Umbilical cord (tissue), 2 donors: ENCODE measurements around the gene ANKRD35. TPM values are rescaled to one million over a fixed set of nuclear protein-coding genes. Genes with fewer than 3 reads are reported as not detected.
"Not testable (repeated sequence)": the region's sequence is repeated elsewhere in the genome, so short reads cannot be mapped to it uniquely, and the experiment has no call there.

Source experiments
- DNase-seq: peaks from one replicate; pipeline ENCODE4 v3.0.0-alpha.2; 2015; ENCODE audit warnings: low spot score
- total RNA-seq: library from RNA; depleted of rRNA; stranded (reverse); fragments of >200 nt; gene quantifications from one replicate; pipeline ENCODE4 v1.2.3, GENCODE V29; 2014; ENCODE audit warnings: low replicate concordance; ENCODE audit not compliant: insufficient read depth

The ANKRD35 gene, protein sequence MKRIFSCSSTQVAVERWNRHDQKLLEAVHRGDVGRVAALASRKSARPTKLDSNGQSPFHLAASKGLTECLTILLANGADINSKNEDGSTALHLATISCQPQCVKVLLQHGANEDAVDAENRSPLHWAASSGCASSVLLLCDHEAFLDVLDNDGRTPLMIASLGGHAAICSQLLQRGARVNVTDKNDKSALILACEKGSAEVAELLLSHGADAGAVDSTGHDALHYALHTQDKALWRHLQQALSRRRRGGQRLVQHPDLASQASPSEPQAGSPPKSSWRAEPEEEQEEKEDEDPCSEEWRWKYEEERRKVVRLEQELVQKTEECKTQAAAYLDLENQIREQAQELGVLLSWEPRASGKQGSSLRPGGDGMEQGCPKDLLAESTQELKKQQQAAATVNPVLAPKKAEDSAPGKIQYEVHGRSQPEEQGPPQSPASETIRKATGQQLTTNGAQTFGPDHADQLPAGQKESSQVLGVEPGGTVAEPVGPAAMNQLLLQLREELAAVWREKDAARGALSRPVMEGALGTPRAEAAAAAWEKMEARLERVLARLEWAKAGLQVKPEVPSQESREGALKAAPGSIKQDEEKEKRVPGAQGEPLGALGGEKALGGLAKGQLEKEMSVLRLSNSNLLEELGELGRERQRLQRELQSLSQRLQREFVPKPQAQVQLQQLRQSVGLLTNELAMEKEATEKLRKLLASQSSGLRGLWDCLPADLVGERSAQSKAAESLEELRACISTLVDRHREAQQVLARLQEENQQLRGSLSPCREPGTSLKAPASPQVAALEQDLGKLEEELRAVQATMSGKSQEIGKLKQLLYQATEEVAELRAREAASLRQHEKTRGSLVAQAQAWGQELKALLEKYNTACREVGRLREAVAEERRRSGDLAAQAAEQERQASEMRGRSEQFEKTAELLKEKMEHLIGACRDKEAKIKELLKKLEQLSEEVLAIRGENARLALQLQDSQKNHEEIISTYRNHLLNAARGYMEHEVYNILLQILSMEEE
- 0.72 TPM for total RNA-seq

DNA sequence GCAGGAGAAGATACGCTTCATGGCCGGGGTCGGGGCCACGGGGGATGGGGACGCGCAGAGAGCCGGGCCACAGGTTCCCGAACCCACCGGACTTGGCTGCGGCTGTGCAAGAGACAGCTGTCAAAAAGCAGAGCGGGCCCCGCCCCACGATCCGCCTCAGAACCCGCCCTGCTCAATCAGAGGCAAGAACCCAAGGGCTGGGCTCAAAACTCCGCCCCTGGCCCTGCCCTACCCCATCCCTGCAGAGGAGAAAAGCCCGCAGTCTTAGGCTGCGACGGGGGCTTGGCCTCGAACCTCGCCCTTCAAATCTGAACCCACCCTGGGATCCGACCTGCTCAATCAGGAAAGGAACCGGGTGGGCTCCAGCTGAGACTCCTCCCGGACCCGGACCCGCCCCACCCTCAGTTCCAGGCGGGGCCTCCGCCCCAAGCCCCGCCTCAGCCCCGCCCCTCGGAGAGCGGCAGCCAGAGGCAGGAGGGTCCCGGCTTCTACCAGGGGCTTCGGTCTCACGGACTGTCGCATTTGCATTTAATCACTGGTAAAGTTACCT is at the start of gene ANKRD35:
ANKRD35 (minus strand) TSS at position 129 of the 550 bp plus-strand sequence; CDS start at position 21, 108 bp downstream.
- peak; percentile 86 for DNase-seq

DNA sequence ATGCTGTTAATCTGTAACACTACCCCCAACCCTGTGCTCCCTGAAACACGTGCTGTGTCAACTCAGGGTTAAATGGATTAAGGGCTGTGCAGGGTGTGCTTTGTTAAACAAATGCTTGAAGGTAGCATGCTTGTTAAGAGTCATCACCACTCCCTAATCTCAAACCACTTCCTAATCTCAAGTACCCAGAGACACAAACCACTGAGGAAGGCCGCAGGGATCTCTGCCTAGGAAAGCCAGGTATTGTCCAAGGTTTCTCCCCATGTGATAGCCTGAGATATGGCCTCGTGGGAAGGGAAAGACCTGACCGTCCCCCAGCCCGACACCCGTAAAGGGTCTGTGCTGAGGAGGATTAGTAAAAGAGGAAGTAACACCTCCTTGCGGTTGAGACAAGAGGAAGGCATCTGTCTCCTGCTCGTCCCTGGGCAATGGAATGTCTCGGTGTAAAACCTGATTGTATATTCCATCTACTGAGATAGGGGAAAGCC is 46.9 kb upstream of the ANKRD35 start:
- DNase-seq = not testable (repeated sequence)

DNA sequence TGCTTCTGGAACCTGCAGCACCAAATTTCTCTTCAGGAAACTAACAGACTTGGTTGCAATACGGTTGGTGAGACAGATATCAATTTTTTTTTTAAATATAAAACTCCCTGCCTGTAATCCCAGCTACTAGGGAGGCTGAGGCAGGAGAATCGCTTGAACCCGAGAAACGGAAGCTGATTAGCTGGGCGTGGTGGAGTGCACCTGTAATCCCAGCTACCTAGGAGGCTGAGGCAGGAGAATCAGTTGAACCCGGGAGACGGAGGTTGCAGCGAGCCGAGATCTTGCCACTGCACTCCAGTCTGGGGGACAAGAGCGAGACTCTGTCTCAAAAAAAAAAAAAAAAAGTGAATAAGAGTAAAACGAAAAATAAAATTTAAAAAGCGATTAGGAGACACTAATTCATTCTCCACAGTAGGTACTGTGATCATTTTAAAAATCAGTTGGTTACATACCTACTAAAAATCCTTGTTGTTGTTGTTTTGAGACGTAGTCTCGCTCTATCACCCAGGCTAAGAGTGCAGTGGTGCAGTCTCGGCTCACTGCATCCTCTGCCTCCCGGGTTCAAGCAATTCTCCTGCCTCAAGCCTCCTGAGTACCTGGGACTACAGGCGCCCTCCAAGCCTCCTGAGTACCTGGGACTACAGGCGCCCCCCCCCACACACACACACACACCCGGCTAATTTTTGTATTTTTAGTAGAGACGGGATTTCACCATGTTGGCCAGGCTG is 42.4 kb upstream of the ANKRD35 start:
- DNase-seq = no peak

DNA sequence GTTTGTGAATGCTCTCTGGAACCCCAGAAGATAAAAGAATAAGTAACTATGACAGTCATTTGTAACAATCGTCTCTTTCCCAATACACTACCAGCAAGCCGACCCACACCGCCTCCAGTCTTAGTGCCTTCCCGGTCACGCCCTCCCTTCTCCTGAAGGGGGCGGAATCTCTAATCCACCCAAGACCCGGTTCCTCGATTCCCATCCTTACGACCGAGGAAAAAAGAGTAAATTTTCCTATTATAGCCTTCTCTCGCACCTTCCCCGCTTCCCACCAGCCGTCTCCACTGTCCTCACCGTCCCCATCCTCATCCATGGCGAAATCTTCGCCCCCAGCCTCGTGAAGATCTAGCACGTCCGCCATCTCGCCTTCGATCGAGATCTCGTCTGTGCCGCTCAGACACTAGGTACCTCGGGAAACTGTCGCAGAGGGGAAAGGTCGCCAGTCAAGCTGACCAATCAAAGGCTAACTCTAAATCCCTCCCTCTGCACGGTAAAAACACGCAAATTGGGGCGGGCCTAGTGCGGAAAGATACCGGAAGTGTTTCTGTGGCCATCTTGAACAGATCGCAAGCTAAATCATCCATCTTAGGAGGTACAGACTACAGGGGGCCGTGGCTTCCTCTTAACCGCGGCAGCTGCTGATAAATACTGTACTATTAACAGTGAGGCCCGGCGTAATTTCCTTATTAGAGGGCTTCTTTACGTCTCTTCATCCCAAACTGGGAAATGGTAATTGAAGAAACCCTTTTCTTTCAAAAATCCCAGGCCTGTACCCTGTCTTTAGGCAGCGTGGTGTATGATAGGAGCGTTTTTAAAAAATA is 41.6 kb upstream of the ANKRD35 start, which contains the start of gene RBM8A:
RBM8A (minus strand) TSS at position 422 of the 824 bp plus-strand sequence; CDS start at position 364, 58 bp downstream.
- peak; percentile 99 for DNase-seq

DNA sequence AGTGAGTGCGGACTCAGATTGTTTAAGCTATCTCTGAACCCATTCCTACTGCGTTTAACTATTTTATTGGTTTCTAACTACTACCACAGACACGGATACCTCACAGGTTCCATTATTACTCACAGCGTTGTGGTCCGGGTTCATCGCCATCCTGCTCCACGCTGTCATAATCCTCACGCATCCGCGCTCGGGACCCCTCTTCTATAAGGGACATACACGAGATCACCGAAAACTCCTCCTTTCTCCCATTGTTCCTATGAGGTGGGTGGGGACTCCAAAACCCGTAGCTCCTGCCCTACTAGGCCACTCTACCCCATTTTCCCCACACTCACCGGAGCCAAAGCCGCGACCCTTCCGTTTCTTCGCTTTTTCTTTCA is 41.0 kb upstream of the ANKRD35 start:
- DNase-seq = no peak

DNA sequence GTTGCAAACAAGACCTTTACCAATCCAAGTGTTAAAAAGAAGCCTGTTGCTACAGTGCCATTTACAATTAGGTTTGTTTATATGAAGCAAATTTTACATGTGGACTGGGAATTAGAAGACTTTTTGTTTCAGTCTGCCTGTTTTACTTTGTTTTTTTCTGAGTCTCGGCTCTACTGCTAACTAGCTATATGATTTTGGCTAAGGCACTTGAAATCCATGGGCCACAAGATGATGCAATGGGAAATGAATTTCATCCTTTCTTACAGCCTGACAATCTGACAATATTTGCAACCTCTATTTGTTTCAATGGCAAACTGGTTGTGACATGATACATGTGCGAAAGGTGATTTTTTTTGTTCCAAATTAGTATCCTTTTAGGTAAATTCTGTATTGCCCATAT is 36.6 kb upstream of the ANKRD35 start:
- DNase-seq = no peak

DNA sequence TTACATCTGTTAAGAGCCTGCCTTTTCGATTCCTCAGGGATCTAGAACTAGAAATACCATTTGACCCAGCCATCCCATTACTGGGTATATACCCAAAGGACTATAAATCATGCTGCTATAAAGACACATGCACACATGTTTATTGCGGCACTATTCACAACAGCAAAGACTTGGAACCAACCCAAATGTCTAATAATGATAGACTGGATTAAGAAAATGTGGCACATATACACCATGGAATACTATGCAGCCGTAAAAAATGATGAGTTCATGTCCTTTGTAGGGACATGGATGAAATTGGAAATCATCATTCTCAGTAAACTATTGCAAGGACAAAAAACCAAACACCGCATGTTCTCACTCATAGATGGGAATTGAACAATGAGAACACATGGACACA is 34.6 kb upstream of the ANKRD35 start:
- not testable (repeated sequence) for DNase-seq

DNA sequence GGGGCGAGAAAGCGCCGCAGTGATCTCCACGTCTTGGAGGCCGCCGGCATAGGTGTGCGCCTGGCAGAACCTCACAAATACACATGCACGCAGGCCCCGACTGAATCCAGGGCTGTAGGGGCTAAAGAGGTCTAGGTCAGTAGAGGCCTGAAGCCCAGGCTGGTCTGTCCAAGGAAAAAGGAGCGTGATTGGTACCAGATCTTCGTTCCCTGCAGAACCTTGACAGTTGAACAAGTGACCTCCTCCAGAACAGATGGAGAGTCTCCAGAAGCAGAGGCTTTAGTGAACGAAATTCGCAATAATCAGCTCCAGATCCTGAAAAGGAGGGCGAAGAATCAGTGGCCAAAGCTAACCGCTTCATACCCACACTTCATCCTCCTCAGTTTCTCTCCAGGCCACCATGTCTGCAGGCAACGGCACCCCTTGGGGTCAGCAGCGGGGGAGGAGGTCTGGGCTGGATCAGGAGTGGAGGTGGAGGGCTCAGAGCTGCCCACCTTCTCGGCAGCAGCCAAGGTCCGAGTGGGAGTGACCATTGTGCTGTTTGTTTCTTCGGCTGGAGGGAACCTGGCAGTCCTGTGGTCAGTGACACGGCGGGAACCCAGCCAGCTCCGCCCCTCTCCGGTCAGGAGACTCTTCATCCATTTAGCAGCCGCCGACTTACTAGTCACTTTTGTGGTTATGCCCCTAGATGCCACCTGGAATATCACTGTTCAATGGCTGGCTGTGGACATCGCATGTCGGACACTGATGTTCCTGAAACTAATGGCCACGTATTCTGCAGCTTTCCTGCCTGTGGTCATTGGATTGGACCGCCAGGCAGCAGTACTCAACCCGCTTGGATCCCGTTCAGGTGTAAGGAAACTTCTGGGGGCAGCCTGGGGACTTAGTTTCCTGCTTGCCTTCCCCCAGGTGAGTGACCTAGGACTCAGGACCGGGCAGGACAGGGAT is 33.6 kb upstream of the ANKRD35 start:
- DNase-seq = peak; percentile 27

DNA sequence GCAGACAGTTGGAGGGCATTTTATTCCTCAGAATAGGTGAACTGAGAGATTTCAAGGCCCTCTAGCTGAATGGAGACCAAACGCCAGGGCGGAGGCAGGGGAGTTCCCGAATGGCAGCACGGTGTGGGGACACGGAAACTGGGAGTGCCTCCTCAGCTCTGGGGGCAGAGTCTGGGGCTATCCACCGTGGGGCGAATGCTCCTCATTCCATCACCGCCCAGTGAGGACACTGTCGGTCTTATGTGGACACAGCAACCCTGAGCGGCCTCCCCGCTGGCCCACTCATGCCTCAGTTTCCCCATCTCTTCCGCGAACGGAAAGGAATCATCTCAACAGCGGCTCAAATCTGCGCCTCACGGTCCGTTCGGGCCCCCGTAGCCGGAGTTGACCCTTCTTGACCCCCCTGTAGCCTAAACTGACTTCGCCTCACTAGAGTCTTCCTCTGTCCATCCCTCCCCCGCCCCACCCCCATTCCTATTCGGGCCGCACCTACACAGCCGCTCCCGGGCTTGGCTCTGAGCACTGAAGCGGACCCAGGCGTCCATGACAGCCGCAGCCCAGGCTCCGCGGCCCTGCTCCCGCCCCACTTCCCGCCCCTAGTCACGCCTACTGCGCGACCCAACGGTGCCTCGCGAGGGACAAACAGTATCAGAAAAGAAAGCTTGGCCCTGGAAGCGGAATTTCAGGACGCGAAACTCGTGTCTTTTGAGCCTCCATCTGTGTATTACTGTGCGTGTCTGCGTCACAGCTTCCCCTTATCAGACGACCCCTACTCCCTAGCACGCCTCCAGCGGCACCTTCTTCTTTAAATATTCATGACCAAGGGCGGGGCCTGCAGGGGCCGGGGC is 32.7 kb upstream of the ANKRD35 start, which contains the start of gene PEX11B:
PEX11B (minus strand) TSS at position 574 of the 848 bp plus-strand sequence; CDS start at position 545, 29 bp downstream.
- DNase-seq = peak; percentile 95

DNA sequence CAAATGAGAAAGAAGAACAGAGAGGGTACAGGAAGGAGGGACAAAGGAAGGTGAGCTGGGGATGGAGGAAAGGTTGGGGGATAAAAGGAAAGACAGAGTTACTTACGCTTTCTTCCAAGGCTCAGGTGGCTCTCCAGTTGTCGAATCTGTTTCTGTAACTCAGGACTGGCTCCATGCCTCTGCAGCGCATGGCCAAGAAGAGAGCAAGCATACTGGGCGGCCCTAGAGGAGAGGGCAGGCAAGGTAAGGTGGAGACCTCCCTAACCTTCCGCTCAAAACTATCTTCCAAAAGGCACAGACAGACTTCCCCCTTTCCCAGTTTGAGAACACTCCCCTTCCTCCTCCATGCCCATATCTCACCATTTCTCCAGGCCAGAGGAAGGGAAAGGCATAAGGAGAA is 31.9 kb upstream of the ANKRD35 start:
- no peak for DNase-seq

DNA sequence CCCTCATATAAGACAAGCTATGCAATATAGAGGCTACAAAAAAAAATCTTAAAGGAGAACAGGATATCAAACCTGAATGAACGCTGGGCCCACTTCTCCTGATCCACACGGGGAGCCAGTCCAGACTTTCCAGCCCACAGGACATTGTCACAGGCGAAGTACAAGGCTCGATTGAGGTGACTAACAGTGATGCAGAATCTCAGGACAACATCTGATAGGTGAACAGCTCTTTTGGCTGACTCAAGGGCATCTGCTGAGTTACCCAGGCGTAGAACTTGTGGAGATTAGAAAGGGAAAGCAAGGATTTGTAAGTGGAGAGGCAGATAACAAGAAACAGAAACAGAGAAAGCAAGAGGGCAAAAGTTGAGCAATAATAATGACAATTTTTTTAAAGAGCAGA is 31.1 kb upstream of the ANKRD35 start:
- DNase-seq = no peak

DNA sequence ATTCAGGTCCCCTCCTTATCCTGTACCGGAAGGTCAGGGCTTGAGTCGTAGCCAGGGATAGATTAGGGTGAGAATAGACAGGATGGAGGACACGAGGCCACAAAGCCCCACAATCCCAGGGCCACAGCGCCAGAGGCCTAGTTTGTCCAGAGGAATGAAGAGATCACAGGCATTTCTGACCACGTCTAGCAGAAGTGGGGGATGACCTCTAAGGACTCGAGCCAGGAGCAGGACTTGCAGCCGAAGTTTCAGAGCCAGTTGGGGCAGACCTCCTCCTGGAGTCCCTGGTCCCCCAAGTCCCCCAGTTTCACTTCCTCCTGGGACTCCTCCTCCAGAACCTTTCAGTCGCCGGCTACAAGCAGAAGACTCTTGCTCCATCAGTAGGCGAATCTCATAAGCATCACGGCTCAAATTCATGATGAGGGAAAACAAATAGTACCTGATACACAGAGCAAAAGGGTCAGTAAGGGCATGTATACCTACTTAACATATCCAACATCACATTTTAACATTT is 26.5 kb upstream of the ANKRD35 start:
- no peak for DNase-seq

DNA sequence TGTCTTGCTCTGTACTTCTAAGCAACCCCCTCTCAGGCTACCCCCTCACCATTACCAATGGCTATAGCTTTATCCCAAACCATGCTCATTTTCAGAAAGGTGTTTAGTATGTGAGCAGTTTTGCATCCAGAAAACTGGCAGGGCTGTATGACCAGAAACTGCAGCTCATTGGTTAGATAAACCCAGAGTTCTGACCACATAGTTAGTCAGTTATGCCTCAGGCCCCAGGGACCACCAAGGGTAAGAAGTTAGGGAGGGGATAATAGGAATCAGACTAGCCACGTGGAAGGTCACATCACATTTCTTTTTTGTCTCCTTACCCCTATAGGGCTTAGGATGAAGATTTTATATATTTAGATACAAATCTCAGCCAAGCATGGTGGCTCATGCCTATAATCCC is 23.0 kb upstream of the ANKRD35 start:
- no peak for DNase-seq

DNA sequence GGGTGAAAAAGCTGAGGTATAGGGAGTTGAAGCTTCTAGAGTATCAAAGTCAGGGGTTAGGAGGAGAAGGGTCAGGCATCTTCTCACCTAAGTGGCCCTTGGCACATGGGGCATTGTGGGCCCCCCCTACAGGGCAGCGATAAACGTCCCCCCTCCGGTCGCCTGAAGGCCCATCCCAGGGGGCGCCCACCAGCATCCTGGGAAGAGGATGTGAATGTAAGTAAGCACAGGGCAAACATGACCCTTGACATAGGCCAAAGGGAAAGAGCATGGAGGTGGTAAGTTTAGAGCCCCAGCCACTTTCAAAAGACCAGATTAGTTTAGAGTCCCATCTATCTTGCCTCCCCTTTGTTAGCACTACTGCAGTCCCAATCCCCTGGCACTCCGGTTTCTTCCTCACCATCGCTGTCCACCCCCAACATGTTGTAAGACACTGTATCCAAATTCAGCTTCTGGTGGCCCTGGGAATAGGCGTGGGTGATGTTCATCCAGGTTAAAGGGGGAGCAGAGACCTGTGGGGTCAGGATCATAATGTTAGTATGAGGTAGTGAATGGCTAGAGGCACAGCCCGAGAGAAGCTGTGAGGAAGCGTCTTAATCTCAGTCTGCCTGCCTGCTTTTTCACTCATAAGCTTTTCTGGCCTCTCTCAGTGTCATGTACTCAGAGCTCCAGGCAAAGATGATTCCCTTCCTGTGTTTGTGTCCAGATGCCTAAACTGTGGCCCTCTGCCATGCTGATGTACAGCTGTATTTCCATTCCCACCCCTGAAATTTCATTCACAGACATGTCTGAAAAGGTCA is 21.5 kb upstream of the ANKRD35 start:
- DNase-seq = peak; percentile 52

DNA sequence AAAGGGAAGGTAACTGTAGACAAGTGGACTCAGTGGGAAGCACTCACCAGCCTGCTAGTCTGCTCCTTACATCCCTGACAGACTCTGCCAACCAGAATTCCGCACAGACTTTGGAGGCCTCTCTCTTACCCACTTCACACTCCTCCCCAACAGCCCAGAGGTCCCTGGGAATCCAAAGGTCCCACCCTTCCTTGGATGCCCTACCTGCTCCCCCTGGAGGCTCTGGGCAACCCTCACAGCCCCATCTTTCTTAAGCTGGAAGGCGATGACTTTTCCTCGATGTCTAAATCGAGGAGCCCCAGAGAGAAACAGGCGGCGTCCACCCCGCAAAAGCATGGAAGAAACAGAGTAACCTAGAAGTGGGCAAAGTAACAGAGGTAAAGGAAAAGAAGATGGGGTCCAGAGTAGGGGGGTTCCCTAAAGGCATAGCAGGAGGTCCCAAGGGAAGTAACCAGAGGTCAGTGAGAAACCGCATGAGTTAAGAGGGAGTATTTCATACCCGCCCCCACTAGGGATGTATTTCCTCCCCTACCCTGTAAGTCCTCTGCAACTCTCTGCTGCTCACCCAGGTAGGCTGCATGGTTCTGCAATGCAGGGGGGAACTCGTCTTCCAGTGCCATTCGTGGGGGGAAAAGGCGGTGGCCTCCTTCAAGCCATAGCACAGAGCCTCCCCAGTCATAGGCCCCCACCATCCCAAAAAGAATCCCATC is 15.8 kb upstream of the ANKRD35 start:
- no peak for DNase-seq

DNA sequence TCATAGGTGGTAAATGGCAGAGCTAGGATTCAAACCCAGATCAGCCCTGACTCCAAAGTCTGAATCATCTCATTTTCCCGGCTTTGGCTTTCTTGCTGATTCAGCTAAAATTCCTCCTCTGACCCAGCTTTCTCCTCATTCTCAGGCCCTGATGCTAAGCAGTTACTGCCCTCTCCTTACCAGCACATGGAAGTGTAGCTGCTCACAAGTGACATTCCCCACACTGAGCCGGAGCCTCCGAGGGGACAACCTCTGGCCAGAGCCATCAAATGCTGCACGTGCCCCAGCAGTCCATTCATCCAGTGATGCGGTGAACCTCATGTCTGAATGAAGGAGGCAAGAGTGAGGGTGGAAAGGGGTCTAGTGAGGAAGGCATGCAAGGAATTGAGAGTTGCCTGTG is 13.1 kb upstream of the ANKRD35 start:
- no peak for DNase-seq
